ENCODE measurements around the gene NAA10.
A peak's percentile ranks its signal among the peaks of the same experiment; 100 is the strongest.

The NAA10 gene

DNA sequence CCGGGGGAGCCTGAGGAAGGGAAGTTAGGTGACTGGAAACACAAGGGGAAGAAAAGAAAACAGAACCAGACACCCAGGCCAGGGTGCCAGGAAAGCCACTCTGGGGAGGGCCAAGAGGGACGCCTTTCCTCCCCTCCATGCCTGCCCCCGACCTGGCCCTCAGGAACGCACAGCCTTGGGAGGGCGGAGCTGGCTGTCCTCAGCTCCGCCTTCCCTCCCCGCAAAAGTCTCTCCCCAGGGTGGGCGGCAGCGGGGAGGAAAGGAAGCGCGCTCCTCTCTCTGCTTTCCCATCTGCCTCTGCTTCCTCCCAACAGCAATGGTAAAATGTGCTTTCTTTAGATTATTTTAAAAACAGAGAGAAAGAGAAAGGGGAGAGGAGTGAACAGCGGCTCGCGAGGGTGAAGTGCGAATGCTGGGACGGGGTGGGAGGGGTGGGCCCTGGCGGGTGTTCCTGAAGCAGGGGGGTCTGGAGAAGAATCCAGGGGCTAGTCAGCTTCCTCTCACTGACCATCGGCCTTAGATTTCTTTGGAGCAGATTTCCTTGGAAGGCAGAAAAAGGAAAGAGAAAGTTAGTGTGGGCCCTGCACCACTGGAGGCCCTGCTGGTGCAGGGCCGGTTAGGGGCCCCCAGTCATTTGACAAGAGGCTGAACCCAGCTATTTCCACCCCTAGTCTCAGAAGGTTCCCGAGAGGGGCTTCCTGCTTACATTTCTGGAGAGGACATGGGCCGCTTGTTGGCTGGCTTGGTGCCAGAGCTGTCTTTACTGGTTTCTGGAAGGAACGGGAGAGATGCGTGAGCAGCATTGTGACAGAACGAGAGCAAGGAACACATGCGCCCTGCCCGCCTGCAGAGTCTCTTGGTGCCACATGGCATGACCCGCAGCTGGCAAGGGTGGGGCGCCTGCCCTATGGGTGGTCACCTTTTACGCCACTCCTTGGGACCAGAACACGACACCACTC lies 14.3 kb upstream of the NAA10 start:
- DNase-seq = peak; percentile 21

DNA sequence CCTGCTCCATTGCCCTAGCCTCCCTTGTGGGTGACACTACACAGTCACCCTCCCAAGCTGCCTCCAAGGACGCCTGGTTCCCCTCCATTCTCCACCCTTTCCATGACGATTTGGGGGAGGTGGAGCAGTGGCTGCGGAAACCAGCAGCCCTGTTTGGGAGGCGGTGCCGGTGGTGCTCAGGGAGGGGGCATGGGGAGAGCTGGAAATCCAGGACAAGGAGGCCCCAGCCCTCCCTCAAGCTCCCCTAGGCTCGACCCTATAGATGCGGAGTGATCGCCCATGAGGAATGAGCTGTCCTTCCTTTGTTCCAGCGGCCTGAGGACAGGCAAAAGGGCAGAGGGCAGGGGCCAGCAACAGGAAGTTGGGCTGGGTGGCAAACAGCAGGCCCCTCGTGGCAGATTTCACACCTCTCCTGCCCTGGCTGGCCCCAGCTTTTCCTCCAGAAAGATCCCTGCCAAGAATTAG lies 13.2 kb upstream of the NAA10 start:
- DNase-seq = no peak

GRCh38 chrX:153947009-153947769 lies 12.4 kb upstream of the NAA10 start:
- DNase-seq = peak; percentile 41

DNA sequence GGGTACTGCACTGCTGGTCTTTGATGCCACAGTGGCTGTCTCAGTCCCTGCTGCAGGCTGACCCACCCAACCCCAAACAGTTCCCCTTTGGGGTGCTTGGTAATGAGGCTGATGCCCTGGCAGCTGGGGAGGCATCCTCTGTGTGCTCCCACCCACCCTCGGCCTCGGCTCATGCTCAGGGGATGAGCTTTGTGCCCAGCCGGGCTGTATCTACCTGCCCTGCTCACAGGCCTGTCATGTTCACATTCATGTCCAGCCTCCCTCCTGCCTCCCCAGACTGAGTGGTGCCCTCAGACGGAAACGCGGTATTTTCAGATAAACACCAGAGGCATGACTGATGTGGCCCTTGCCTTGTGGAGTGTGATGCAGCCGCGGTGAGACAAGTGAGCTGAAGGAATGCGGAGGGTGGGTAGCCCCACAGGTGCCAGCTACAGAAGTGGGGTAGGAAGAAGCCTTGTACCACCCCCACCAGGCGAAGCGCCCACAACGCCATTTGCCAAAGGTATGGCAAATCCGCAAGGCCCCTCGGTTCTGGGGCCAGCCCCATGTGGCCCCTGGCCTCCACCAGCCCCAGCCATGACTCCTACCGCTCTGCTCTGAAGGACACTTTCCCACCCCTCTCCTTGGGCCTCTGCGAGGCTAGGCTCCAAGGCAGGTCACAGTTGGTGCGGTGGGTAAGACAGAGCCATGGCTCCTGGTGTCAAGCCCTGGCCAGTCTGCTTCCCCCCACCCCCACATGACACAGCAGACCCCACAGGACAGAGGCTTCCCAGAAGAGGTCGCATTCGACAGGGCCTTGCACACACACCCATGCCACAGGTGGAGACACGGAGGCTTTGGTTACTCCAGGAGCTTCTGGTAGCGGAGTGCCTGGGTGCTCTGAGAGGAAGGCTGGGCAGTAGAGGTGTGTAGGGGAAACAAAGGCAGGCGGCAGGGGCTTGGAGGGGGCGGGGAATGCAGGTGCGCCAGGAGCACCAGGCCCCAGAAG lies 11.4 kb upstream of the NAA10 start:
- DNase-seq = no peak

DNA sequence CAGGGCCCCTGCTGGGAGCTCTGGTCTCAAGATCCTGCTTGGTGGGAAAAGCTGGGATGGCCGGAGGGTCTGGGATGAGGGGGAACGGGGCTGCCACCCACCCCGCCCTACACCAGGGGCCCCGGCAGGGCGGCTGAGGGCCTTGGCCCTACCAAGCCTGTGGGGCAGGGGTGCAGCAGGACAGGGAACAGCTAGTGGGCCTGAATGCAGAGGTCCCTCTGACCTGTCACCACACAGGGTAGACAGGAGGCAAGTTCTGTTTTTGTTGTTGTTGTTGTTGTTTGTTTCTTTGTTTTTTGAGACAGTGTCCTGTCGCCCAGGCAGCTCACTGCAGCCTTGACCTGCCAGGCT lies 9.9 kb upstream of the NAA10 start:
- no peak for DNase-seq

- DNase-seq = no peak
These were observed 9.4 kb upstream of the NAA10 start, which contains the start of gene RENBP for GRCh38 chrX:153944140-153944799. RENBP (minus strand) TSS chrX:153944643; CDS start chrX:153944610, 33 bp downstream.

GRCh38 chrX:153941336-153942252 lies 6.8 kb upstream of the NAA10 start:
- DNase-seq = no peak

DNA sequence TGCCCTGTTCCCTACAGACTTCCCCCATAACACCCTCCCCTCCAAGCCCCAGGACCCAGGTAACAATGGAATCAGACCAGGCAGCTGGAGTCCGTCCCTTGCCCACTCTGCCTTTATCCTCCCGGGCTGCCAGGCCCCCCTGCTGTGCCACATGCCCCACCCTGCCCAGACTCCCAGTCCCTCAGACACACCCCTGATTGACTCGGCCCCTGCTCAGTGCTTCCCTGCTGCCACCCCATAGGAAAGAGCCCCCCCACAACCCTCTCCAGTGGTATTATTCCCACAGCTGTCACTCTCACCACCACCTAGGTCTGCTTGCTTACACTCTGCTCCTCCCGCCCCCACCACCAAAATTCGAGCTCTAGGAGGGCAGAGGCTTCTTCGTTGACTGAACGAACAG lies 4.7 kb upstream of the NAA10 start:
- DNase-seq = no peak

DNA sequence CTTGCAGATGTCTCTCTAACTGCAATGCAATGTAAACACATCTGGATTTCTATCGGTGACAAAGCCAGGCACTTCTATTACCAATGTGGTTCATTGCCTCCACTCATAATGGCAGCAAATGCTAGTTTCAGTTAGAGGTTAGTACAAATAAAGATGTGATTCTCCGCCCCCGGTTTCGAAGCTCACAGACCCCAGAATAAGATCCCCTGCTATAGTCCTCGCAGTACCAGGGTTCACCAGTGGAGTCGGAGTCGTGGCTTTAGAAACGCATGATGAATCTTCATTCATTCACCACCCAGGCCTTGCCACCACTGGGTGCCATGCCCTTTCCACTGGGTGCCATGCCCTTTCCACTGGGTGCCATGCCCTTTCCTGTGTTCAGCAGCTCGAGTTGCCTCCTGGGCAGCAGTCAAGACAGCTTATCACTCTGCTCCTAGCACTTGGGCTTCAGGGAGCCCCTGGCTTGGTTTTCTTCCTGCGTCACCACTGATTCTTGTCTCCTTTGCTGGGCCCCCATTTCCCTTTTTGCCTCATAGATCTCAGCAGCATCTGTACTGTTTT lies 3.5 kb upstream of the NAA10 start:
- no peak for DNase-seq

- DNase-seq = no peak
These were observed 2.2 kb upstream of the NAA10 start for GRCh38 chrX:153937056-153937455.

GRCh38 chrX:153935326-153935851 lies 552 bp upstream of the NAA10 start:
- no peak for DNase-seq

- DNase-seq = no peak
These were observed 582 bp downstream of the NAA10 start for GRCh38 chrX:153934148-153934761.

GRCh38 chrX:153933748-153934147 lies 1.1 kb downstream of the NAA10 start:
- DNase-seq = no peak

GRCh38 chrX:153932220-153932915 lies 2.5 kb downstream of the NAA10 start:
- no peak for DNase-seq

DNA sequence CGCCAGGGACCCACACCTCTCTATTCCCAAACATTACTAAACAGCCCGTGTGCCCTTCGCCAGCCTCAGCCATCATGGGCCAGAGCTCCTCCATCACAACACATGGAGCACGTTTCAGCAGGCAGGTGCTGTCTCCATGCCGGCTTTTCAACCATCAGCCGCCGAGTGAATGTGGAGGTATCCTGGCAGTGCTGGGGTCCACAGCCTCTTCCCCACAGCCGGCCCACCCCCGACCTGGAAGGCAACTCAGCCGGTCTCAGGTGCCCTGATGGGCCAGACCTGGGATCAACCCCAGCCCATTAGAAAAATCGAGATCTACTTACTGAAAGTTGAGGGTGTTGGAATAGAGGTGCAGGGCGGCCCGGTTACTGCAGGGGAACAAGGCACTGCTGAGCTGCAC lies 3.1 kb downstream of the NAA10 start:
- no peak for DNase-seq

GRCh38 chrX:153931151-153931550 lies 3.7 kb downstream of the NAA10 start:
- no peak for DNase-seq

- DNase-seq = no peak
These were observed 4.6 kb downstream of the NAA10 start for GRCh38 chrX:153930011-153930910.

DNA sequence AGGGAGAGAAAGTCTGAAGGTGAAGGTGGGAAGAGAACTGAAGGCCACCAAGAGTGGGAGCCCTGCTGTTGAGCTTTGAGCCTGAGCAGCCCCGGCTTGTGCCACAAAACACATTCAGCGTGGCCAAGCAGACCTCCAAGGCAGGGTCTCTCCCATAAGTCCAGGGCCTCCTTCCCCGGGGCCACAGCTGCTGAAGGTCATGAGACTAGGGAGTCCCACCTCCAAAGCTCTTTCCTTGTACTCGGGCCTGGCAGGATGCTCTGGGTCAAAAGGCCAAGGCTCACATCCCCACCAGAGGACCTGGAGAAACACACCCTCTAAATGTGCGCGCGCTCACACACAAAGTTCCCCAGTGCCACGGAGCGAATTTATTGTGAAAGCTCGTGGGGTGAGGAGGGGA lies 5.3 kb downstream of the NAA10 start:
- DNase-seq = no peak
